ENCODE results near the gene RBBP8NL. TPM values are rescaled to one million over a fixed set of nuclear protein-coding genes. Genes with fewer than 3 reads are reported as not detected.

Gene RBBP8NL
- polyA plus RNA-seq, 1 donor (not counting 4 experiments of a cell fraction or from before 2014, with no cell fraction given), result 0.13 TPM

DNA sequence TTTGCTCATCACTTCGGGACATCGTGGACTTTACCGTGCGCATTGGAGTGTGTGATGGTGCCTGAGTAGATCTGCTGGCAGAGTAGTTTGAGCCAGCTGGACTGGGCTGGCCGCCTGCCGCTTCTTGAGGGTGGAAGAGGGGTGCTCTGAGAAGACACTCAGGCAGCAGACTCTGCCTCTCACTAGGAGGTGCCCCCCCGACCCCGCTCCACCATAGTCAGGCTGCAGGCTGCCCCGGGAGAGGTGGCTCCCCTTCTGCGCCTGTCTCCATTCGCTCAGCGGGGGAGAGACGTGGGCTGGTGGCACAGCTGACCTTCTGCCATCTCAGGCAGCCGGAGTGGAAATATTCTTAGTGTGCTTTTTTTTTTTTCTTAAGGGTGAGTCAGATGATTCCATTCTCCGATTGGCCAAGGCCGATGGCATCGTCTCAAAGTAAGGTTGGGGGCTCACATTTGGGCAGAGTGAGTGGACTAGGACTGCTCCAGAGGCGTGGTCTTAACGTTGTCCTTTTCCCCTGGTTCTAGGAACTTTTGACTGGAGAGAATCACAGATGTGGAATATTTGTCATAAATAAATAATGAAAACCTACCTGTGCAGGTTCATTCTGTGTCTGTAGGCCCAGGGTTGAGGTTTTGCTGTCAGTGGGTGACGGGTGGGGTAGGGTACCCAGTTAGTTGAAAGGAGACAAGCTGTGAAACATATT, 39.3 kb downstream of the RBBP8NL start:
- H3K9me3 ChIP-seq (ENCODE audit: control insufficient read depth, low read depth, low read length), result no peaks in the 10 kb centered on the region
- peaks cover 18 to 25% of the 10 kb centered on the region in 2 experiments for H3K36me3 ChIP-seq (ENCODE audit: control insufficient read depth in 2 of 2, extremely low read depth in 1 of 2, insufficient read depth in 2 of 2, low read length in 2 of 2)
- peaks cover 59% of the 10 kb centered on the region for H3K79me2 ChIP-seq (ENCODE audit: control insufficient read depth, insufficient read depth, low read length)
- H3K9ac ChIP-seq (ENCODE audit: control insufficient read depth, extremely low read depth, insufficient read depth, low read length), result peak overlapping the region; percentile 93
- H2AFZ ChIP-seq (ENCODE audit: control insufficient read depth, low read length), result no peak overlapping the region
- peak overlapping the region; percentile 71 for H3K27ac ChIP-seq (ENCODE audit: control insufficient read depth, insufficient read depth, low read length)
- peak overlapping the region; percentile 89 to 99 (median 90) for H3K4me3 ChIP-seq (ENCODE audit: control insufficient read depth in 2 of 3, extremely low read depth in 1 of 3, insufficient read depth in 2 of 3, low read depth in 1 of 3, low read length in 3 of 3)
- no peak for DNase-seq (ENCODE audit: low read depth, low spot score)
- no peaks in the 10 kb centered on the region for H3K9me1 ChIP-seq (ENCODE audit: control insufficient read depth, extremely low read depth, insufficient read depth, low read length)
- H3K4me2 ChIP-seq (ENCODE audit: control insufficient read depth, extremely low read depth, insufficient read depth, low read depth, low read length), result peak overlapping the region; percentile 72
- FAIRE-seq, result no peak
- dilution Hi-C loops (cut with MboI; ENCODE audit: extremely low pct_ligation_motif_present, low sequenced_read_pairs), result no loop called here
- H3K27me3 ChIP-seq (ENCODE audit: control insufficient read depth, extremely low read depth, insufficient read depth, low read length), result no peaks in the 10 kb centered on the region
- TF ChIP-seq, protein P1, sequence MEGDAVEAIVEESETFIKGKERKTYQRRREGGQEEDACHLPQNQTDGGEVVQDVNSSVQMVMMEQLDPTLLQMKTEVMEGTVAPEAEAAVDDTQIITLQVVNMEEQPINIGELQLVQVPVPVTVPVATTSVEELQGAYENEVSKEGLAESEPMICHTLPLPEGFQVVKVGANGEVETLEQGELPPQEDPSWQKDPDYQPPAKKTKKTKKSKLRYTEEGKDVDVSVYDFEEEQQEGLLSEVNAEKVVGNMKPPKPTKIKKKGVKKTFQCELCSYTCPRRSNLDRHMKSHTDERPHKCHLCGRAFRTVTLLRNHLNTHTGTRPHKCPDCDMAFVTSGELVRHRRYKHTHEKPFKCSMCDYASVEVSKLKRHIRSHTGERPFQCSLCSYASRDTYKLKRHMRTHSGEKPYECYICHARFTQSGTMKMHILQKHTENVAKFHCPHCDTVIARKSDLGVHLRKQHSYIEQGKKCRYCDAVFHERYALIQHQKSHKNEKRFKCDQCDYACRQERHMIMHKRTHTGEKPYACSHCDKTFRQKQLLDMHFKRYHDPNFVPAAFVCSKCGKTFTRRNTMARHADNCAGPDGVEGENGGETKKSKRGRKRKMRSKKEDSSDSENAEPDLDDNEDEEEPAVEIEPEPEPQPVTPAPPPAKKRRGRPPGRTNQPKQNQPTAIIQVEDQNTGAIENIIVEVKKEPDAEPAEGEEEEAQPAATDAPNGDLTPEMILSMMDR (optimal IDR thresholded peaks at IDR 0.05 in 1 of 3, IDR thresholded peaks at IDR 0.05 in 1 of 3, conservative IDR thresholded peaks at IDR 0.05 in 1 of 3; ENCODE audit: extremely low read depth in 1 of 3, insufficient read depth in 2 of 3, low read length in 3 of 3), result no peak
- TF ChIP-seq EZH2 (IDR thresholded peaks at IDR 0.05; ENCODE audit: low read length), result no peak
- H4K20me1 ChIP-seq (ENCODE audit: control insufficient read depth, extremely low read depth, insufficient read depth, low read length), result peaks cover 10% of the 10 kb centered on the region
- H3K4me1 ChIP-seq (ENCODE audit: control insufficient read depth, extremely low read depth, insufficient read depth, low read length), result peaks cover 18% of the 10 kb centered on the region

DNA sequence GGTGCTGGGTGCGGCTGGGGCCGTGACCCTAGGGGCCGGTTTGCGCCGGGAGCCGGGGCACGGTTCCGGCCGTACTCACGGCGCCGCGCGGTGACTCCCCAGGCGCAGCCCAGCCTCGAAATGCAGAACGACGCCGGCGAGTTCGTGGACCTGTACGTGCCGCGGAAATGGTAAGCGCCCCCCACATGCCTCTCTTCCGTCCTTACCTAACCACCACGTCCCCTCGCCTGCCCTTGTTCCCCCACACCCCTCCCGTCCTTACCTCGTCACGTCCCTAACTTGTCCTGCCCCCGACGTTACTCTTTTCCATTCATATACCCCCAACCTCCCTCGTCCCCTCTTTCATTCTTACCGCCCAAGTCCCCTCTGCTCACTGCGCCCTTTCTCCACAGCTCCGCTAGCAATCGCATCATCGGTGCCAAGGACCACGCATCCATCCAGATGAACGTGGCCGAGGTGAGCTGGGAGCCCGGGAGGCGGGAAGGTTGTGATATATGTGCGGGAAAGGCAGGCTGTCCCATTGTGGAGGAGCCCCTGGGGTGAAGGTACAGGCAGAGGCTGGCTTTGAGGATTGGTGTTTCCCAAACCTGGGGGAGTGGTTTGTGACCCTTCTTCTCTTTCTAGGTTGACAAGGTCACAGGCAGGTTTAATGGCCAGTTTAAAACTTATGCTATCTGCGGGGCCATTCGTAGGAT, 40.0 kb downstream of the RBBP8NL start:
- TF ChIP-seq EZH2 (IDR thresholded peaks at IDR 0.05; ENCODE audit: low read length), result no peak
- TF ChIP-seq, protein P1 (optimal IDR thresholded peaks at IDR 0.05 in 1 of 3, IDR thresholded peaks at IDR 0.05 in 1 of 3, conservative IDR thresholded peaks at IDR 0.05 in 1 of 3; ENCODE audit: extremely low read depth in 1 of 3, insufficient read depth in 2 of 3, low read length in 3 of 3), result no peak
- FAIRE-seq (no peak), DNase-seq (ENCODE audit: low read depth, low spot score) (no peak)
- peaks cover 10% of the 10 kb centered on the region for H4K20me1 ChIP-seq (ENCODE audit: control insufficient read depth, extremely low read depth, insufficient read depth, low read length)
- peaks cover 18% of the 10 kb centered on the region for H3K4me1 ChIP-seq (ENCODE audit: control insufficient read depth, extremely low read depth, insufficient read depth, low read length)
- H3K4me2 ChIP-seq (ENCODE audit: control insufficient read depth, extremely low read depth, insufficient read depth, low read depth, low read length), result peak overlapping the region; percentile 72
- dilution Hi-C loops (cut with MboI; ENCODE audit: extremely low pct_ligation_motif_present, low sequenced_read_pairs), result no loop called here
- H3K4me3 ChIP-seq (ENCODE audit: control insufficient read depth in 2 of 3, extremely low read depth in 1 of 3, insufficient read depth in 2 of 3, low read depth in 1 of 3, low read length in 3 of 3), result peak overlapping the region; percentile 89 to 99 (median 90)
- peak overlapping the region; percentile 93 for H3K9ac ChIP-seq (ENCODE audit: control insufficient read depth, extremely low read depth, insufficient read depth, low read length)
- no peaks in the 10 kb centered on the region for H3K9me1 ChIP-seq (ENCODE audit: control insufficient read depth, extremely low read depth, insufficient read depth, low read length)
- H3K9me3 ChIP-seq (ENCODE audit: control insufficient read depth, low read depth, low read length), result no peaks in the 10 kb centered on the region
- peaks cover 59% of the 10 kb centered on the region for H3K79me2 ChIP-seq (ENCODE audit: control insufficient read depth, insufficient read depth, low read length)
- peaks cover 21 to 27% of the 10 kb centered on the region in 2 experiments for H3K36me3 ChIP-seq (ENCODE audit: control insufficient read depth in 2 of 2, extremely low read depth in 1 of 2, insufficient read depth in 2 of 2, low read length in 2 of 2)
- H3K27me3 ChIP-seq (ENCODE audit: control insufficient read depth, extremely low read depth, insufficient read depth, low read length), result no peaks in the 10 kb centered on the region
- H3K27ac ChIP-seq (ENCODE audit: control insufficient read depth, insufficient read depth, low read length), result peak overlapping the region; percentile 71
- H2AFZ ChIP-seq (ENCODE audit: control insufficient read depth, low read length), result peak overlapping the region; percentile 33
